GM12878 (cell line): ENCODE data around the gene AK4.

ENCODE experiments used
- CBX5 ChIP-seq: sonication (generic); IDR thresholded peaks from 2 replicates; pipeline ENCODE4 v1.6.1; 2016; ENCODE audit warnings: low read depth, moderate library complexity, mild to moderate bottlenecking, inconsistent platforms
- CTCF ChIP-seq, 3 experiments: IDR thresholded peaks in 2 of 3; conservative IDR thresholded peaks in 1 of 3; 2 replicates each; pipeline ENCODE4 v1.5.1; 2011; ENCODE audit warnings: low read depth in 3 of 3, low read length in 3 of 3, mild to moderate bottlenecking in 3 of 3, control low read depth in 2 of 3, moderate library complexity in 2 of 3, inconsistent platforms in 1 of 3, mixed read lengths in 1 of 3; ENCODE audit not compliant: control insufficient read depth in 2 of 3, insufficient read depth in 1 of 3; ENCODE audit errors: extremely low read depth in 1 of 3
- ETV6 ChIP-seq, 2 experiments: fragments of 450-650 bp in 1 of 2; IDR thresholded peaks in 1 of 2; conservative IDR thresholded peaks in 1 of 2; 2 replicates each; pipeline ENCODE4 v1.6.1; 2014; ENCODE audit warnings: antibody characterized with exemption in 1 of 2, borderline replicate concordance in 1 of 2, low read depth in 1 of 2, mild to moderate bottlenecking in 1 of 2, moderate library complexity in 1 of 2
- EZH2 ChIP-seq: IDR thresholded peaks from 2 replicates; pipeline ENCODE4 v1.6.1; 2012; ENCODE audit warnings: low read depth, mild to moderate bottlenecking, control low read depth, inconsistent platforms, low read length, borderline replicate concordance; ENCODE audit not compliant: control insufficient read depth
- MYC ChIP-seq: IDR thresholded peaks from 2 replicates; pipeline ENCODE4 v1.6.1; 2011; ENCODE audit warnings: mild to moderate bottlenecking, low read length, moderate library complexity, inconsistent platforms; ENCODE audit not compliant: insufficient read depth, insufficient replicate concordance, insufficient read length, severe bottlenecking
- RAD21 ChIP-seq: IDR thresholded peaks from 2 replicates; pipeline ENCODE4 v1.6.1; 2011; ENCODE audit warnings: mild to moderate bottlenecking, low read depth, low read length, moderate library complexity; ENCODE audit not compliant: insufficient read depth
- SMAD1 ChIP-seq: fragments of 450-650 bp; IDR thresholded peaks from 2 replicates; pipeline ENCODE4 v1.6.1; 2018; ENCODE audit warnings: mild to moderate bottlenecking, low read depth; ENCODE audit not compliant: partially characterized antibody
- SMC3 ChIP-seq: IDR thresholded peaks from 2 replicates; pipeline ENCODE4 v1.6.1; 2011; ENCODE audit warnings: low read length, improper control_type of control experiment, borderline replicate concordance
- USF1 ChIP-seq: IDR thresholded peaks from 2 replicates; pipeline ENCODE4 v1.6.1; 2011; ENCODE audit warnings: borderline replicate concordance, low read depth, mild to moderate bottlenecking, moderate library complexity, mixed read lengths, low read length; ENCODE audit not compliant: insufficient read depth; ENCODE audit errors: extremely low read length

- TF ChIP-seq CTCF (IDR thresholded peaks at IDR 0.05 in 2 of 3, conservative IDR thresholded peaks at IDR 0.05 in 1 of 3; ENCODE audit: control insufficient read depth in 2 of 3, extremely low read depth in 1 of 3, insufficient read depth in 1 of 3, low read depth in 3 of 3, low read length in 3 of 3) (no peak), MYC (no peak), EZH2 (no peak), RAD21 (no peak), CBX5 (no peak), ETV6 (conservative IDR thresholded peaks at IDR 0.05 in 1 of 2, IDR thresholded peaks at IDR 0.05 in 1 of 2; ENCODE audit: borderline replicate concordance in 1 of 2, low read depth in 1 of 2) (no peak), USF1 (no peak), SMAD1 (no peak), SMC3 (no peak)
Observed at GRCh38 chr1:65114322-65114721, 33.7 kb upstream of the AK4 start.
